Measurements from ENCODE around the gene RRAGD.

- TF ChIP-seq SMC3 (IDR thresholded peaks at IDR 0.05; ENCODE audit: low read depth, low read length), result no peak
- TF ChIP-seq USF2 (IDR thresholded peaks at IDR 0.05; ENCODE audit: borderline replicate concordance, low read depth, low read length), result no peak
- TF ChIP-seq MAX (IDR thresholded peaks at IDR 0.05; ENCODE audit: low read depth), result no peak
- no peak for TF ChIP-seq CTCF (IDR thresholded peaks at IDR 0.05)
- no peak for TF ChIP-seq JUND (IDR thresholded peaks at IDR 0.05)
Observed at GRCh38 chr6:89378628-89379027, 33.4 kb downstream of the RRAGD start.
